Effector memory CD4-positive, alpha-beta T cell (primary cell): ENCODE data around the gene CFAP20DC.
"Not testable (repeated sequence)": the region's sequence is repeated elsewhere in the genome, so short reads cannot be mapped to it uniquely, and the experiment has no call there.

Experiments
- DNase-seq, 3 donors: peaks; one replicate each; pipeline ENCODE4 v3.0.0-alpha.2; 2020
- H3K27ac ChIP-seq: 2 replicates; pipeline ENCODE4 v1.7.0; 2013; ENCODE audit warnings: mild to moderate bottlenecking, low read length, moderate library complexity; ENCODE audit not compliant: insufficient read depth, poor library complexity, severe bottlenecking
- H3K27me3 ChIP-seq: replicated peaks from 2 replicates; pipeline ENCODE4 v1.7.0; 2013; ENCODE audit warnings: mild to moderate bottlenecking, low read length; ENCODE audit not compliant: insufficient read depth, control insufficient read depth, poor library complexity, severe bottlenecking
- H3K36me3 ChIP-seq: 2 replicates; pipeline ENCODE4 v1.7.0; 2013; ENCODE audit warnings: mild to moderate bottlenecking, low read length, moderate library complexity; ENCODE audit not compliant: control insufficient read depth, insufficient read depth
- H3K4me1 ChIP-seq: 2 replicates; pipeline ENCODE4 v1.7.0; 2013; ENCODE audit warnings: low read length, mild to moderate bottlenecking; ENCODE audit not compliant: control insufficient read depth, insufficient read depth, poor library complexity, severe bottlenecking
- H3K4me3 ChIP-seq: 2 replicates; pipeline ENCODE4 v1.7.0; 2013; ENCODE audit warnings: low read length, low read depth, mild to moderate bottlenecking; ENCODE audit not compliant: insufficient read depth, poor library complexity, severe bottlenecking
- H3K9me3 ChIP-seq: 2 replicates; pipeline ENCODE4 v1.7.0; 2013; ENCODE audit warnings: mild to moderate bottlenecking, low read length, moderate library complexity; ENCODE audit not compliant: control insufficient read depth

CFAP20DC gene

DNA sequence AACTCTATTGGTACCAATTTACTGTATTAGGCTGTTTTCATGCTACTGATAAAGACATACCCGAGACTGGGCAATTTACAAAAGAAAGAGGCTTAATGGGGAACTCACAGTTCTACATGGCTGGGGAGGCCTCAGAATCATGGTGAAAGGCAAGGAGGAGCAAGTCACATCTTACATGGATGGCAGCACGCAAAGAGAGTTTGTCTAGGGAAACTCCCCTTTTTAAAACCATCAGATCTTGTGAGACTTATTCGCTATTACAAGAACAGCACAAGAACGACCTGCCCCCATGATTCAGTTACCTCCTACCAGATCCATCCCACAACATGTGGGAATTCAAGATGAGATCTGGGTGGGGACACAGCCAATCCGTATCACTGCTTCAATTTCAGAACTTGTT, 154.1 kb downstream of the CFAP20DC start:
- H3K4me1 ChIP-seq, H3K9me3 ChIP-seq, H3K36me3 ChIP-seq, H3K4me3 ChIP-seq, H3K27ac ChIP-seq, DNase-seq, H3K27me3 ChIP-seq: not testable (repeated sequence)

DNA sequence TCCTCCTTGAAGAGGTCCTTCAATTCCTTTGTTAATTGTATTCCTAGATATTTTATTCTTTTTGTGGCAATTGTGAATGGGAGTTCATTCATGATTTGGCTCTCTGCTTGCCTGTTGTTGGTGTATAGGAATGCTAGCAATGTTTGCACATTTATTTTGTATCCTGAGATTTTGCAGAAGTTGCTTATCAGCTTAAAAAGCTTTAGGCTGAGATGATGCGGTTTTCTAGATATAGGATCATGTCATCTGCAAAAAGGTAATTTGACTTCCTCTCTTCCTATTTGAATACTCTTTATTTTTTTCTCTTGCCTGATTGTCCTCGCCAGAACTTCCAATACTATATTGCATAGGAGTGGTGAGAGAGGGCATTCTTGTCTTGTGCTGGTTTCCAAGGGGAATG, 157.3 kb downstream of the CFAP20DC start:
- not testable (repeated sequence) for H3K4me3 ChIP-seq, H3K36me3 ChIP-seq, H3K27ac ChIP-seq, DNase-seq, H3K9me3 ChIP-seq, H3K4me1 ChIP-seq, H3K27me3 ChIP-seq

DNA sequence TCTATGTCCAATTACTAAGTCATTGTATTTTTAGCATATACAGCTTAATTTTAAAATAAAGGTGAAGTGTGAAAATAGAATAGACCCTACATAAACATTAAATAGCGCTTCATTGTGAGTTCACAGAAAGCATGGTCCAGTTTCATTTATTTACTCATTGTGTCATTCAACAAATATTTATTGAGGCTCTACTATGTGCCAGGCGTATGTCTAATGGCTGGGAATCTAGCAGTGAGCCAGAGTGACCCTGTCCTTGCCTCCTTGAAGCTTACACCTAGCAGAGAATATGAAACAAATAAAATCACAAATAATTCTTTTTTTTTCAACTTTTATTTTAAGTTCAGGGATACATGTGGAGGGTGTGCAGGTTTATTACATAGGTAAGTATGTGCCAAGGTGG, 161.7 kb downstream of the CFAP20DC start:
- DNase-seq = no peak
- no peaks in the 10 kb centered on the region for H3K27me3 ChIP-seq
- H3K36me3 ChIP-seq = no peaks in the 10 kb centered on the region
- no peaks in the 10 kb centered on the region for H3K9me3 ChIP-seq
- no peaks in the 10 kb centered on the region for H3K4me1 ChIP-seq
- no peak overlapping the region for H3K27ac ChIP-seq
- no peak overlapping the region for H3K4me3 ChIP-seq

DNA sequence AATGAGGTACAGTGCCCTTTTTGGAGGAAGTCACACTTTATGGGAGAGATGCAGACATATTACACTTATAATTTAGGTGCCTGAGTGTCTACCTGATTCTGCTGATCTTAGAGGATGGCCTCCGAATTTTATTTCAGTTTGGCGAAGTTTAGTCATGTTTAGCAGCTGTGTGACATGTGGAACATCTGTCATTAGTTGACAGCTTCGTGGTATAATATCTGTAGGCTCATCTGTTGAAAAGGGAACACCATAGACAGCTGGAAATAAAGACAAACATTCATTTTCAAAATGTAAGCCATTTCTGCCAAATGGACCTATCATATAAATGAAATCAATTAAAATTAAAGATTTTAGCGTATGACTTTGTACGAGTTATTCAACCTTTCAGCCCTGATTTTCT, 165.4 kb downstream of the CFAP20DC start:
- no peaks in the 10 kb centered on the region for H3K4me1 ChIP-seq
- no peak for DNase-seq
- H3K4me3 ChIP-seq = no peak overlapping the region
- H3K9me3 ChIP-seq = no peaks in the 10 kb centered on the region
- H3K27ac ChIP-seq = no peak overlapping the region
- H3K27me3 ChIP-seq = no peaks in the 10 kb centered on the region
- H3K36me3 ChIP-seq = no peaks in the 10 kb centered on the region

DNA sequence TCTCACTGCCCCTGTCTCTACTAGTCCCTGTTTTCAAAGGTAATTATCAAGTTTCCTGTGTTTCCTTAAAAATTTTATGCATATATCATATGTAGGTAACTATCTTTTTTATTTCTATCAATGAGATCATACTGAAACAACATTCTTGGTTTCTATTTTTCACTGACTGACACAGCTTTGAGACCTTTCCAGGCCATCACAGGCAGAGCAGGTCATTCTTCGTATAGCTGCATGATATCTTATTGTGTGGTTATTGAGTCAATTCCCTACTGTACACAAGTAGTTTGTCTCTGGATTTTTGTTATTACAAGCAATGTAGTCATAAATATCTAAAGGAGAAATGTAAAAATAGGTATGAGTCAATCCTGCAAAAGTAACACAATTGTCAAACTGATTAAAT, 169.6 kb downstream of the CFAP20DC start:
- H3K9me3 ChIP-seq = no peaks in the 10 kb centered on the region
- no peaks in the 10 kb centered on the region for H3K27me3 ChIP-seq
- no peaks in the 10 kb centered on the region for H3K36me3 ChIP-seq
- no peak for DNase-seq
- no peak overlapping the region for H3K4me3 ChIP-seq
- no peak overlapping the region for H3K27ac ChIP-seq
- no peaks in the 10 kb centered on the region for H3K4me1 ChIP-seq

DNA sequence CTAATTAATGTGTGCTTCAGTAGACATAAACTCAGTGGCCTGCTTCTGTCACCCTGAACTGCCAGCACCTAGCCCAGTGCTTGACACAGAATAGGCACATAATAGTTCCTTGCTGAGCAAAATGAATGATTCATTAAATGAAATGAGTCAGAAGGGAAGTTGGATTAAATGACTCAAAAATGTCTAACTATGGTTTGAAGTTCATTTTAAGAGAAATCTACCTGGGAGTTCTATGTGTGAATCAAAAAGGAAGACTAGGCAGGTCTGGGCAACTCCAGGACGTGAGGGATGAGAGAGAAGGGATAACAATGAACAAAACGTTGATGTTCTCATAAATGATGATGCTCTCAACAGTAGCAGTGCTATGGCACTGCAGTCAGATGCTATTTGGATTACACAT, 175.0 kb downstream of the CFAP20DC start:
- H3K27ac ChIP-seq = no peak overlapping the region
- no peak overlapping the region for H3K4me3 ChIP-seq
- no peaks in the 10 kb centered on the region for H3K9me3 ChIP-seq
- H3K27me3 ChIP-seq = no peaks in the 10 kb centered on the region
- H3K36me3 ChIP-seq = no peaks in the 10 kb centered on the region
- H3K4me1 ChIP-seq = no peaks in the 10 kb centered on the region
- DNase-seq = no peak

DNA sequence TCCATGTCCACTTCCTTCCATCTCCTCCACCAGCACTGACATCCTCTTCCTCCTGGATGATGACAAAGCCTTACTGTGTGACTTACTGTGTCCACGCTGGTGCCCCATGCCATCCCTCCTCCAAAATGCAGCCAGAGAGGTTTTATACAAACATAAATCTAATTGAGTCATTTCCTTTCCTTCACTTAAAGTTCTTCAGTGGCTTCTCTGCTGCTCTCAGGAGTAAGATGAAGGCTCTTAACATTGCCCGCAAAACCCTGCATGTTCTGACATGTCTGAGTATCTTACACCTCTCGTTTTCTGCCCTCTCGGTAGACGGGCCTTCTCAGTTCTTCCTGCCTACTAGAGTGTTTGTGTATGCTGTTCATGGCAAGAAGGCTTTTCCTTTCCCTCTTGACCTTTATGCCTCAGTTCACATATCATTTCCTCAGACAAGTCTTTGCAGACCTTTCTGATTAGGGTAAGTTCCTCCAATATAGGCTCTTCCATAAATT, 175.5 kb downstream of the CFAP20DC start:
- Histone ChIP-seq H3K27ac (no peak overlapping the region), H3K9me3 (no peaks in the 10 kb centered on the region), H3K27me3 (no peaks in the 10 kb centered on the region), H3K4me1 (no peaks in the 10 kb centered on the region), H3K4me3 (no peak overlapping the region), H3K36me3 (no peaks in the 10 kb centered on the region)
- no peak for DNase-seq

DNA sequence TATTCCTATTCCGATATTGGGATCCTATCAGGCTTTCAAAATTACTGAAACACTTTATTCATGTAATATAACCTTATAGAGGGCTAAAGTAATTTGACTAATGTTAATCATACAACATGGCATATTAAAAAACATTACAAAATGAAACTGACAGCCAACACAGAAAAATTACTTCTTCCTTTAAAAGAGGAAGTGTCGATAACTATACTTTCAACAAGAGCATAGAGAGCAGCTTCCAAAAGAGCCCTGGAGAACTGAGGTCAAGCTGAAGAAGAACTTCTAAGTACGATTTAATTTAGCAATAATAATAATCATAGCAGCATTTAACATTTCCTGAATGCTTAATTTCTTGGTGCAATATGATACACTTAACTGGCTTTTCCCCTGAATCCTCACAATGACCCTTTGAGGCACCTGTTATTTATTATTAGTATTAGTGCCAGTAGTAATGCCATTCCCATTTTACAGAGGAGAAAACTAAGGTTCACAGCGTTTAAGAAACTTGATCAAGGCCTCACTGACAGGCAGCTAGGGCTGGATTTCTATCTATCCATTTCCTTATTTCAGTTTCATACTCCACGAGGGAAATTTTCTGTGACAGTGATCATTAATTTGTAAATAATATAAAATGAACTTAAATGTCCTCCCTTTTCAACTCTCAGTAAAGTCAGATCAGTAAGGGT, 181.6 kb downstream of the CFAP20DC start:
- Histone ChIP-seq H3K4me3 (no peak overlapping the region), H3K4me1 (no peaks in the 10 kb centered on the region), H3K27ac (no peak overlapping the region), H3K36me3 (no peaks in the 10 kb centered on the region), H3K27me3 (no peaks in the 10 kb centered on the region), H3K9me3 (no peaks in the 10 kb centered on the region)
- DNase-seq = no peak

DNA sequence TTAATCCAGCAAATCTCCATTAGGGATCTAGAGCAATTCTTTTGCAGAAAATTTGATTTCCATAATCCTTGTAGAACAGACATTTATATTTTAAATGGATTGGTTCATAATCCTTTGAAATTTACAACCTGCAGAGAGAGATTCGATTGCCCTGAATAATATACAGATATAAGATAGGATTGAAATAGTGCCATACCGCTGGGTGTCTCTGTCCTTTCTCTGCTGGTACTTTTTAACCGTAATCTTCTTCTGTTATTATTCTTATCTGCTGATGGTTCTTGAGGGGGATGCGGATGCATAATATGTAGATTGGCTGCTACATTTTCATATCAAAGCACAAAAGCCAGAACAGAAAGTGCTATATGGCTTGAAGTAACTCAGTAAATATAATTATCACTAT, 182.2 kb downstream of the CFAP20DC start:
- Histone ChIP-seq H3K9me3 (no peaks in the 10 kb centered on the region), H3K4me3 (no peak overlapping the region), H3K27ac (no peak overlapping the region), H3K4me1 (no peaks in the 10 kb centered on the region), H3K27me3 (no peaks in the 10 kb centered on the region), H3K36me3 (no peaks in the 10 kb centered on the region)
- DNase-seq = no peak

DNA sequence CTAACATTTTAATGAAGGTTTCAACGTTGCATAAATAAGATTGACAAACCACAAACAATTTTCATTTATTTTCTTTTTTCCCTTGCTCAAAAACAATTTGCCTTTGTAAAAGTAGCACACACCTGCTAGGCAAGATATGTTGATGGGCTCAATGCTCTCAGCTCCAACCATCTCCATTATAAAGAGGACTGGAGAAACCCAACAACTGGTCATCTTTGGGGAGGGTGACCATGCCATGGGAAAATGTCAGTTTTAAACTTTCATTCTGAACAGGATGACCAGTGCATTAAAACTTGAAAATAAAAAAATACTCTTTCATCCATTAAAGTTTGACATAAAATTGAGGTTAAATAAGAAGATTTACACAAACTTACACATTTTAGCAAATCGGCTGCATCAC, 183.7 kb downstream of the CFAP20DC start:
- Histone ChIP-seq H3K36me3 (no peaks in the 10 kb centered on the region), H3K9me3 (no peaks in the 10 kb centered on the region), H3K4me3 (no peak overlapping the region), H3K27ac (no peak overlapping the region), H3K4me1 (no peaks in the 10 kb centered on the region), H3K27me3 (no peaks in the 10 kb centered on the region)
- no peak for DNase-seq
